ENCODE results near the gene BTG2.
"Not testable (repeated sequence)": the region's sequence is repeated elsewhere in the genome, so short reads cannot be mapped to it uniquely, and the experiment has no call there.

Gene BTG2

DNA sequence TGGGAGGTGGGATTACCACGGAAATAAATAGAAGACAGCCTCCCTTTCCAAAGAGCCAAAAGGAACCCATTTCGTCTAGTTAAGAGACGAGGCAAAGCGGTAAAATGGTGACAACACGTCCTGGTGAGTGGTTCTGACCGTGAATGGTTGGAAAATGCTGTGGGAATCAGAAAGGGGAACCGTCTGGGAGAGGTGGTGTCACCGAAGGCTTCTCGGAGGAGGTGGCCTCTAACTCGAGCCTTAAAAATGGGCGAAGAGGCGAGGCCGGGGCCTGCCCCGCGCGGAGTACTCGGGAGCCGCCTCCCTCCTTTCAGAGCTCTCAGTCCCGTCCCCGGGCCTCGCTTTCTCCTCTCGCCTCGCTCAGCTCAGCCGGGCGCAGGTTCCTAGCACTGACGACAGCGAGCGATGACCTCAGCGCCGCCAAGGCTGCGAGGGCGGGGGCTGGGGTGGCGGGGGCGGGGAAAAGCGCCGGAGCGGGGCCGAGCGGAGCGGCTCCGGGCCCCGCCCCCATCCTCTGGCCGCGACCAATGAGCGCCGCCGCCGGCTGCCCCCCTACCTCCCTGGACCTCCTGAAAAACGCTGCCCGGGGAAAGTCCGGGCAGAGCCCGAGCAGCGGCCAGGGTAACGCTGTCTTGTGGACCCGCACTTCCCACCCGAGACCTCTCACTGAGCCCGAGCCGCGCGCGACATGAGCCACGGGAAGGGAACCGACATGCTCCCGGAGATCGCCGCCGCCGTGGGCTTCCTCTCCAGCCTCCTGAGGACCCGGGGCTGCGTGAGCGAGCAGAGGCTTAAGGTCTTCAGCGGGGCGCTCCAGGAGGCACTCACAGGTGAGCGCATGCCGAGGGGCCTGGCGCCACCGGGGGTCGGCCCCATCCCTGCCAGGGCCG is at the start of gene BTG2:
Gene BTG2 (plus strand): TSS at position 601 of the 890 bp plus-strand sequence. CDS start 88 bp downstream, at position 689.
- peak; percentile 70 to 83 for DNase-seq

DNA sequence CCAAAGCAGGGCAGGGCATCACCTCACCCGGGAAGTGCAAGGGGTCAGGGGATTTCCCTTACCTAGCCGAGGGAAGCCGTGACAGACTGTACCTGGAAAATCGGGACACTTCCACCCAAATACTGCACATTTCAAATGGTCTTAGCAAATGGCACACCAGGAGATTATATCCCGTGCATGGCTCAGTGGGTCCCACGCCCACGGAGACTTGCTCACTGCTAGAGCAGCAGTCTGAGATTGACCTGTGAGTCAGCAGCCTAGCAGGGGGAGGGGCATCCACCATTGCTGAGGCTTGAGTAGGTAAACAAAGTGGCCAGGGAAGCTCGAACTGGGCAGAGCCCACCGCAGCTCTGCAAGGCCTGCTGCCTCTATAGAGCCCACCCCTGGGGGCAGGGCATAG is 48.7 kb upstream of the BTG2 start:
- DNase-seq: not testable (repeated sequence)

GRCh38 chr1:203263496-203263895 is 41.8 kb upstream of the BTG2 start:
- DNase-seq: no peak

- DNase-seq: no peak
Observed at GRCh38 chr1:203264052-203264501, 41.2 kb upstream of the BTG2 start.

DNA sequence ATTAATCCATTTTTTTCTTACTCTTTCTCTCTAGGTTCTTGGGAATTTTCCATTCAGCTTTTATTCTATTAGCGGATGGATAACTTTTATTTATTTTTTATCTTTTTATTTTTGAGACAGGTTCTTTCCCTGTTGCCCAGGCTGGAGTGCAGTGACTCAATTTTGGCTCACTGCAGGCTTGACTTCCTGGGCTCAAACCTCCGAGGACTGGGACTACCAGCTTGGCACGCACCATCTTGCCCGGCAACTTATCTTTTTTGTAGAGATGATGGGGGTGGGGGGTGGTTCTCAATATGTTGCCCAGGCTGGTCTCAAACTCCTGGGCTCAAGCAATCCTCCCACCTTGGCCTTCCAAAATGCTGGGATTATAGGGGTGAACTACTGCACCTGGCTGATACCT is 39.8 kb upstream of the BTG2 start:
- no peak for DNase-seq

DNA sequence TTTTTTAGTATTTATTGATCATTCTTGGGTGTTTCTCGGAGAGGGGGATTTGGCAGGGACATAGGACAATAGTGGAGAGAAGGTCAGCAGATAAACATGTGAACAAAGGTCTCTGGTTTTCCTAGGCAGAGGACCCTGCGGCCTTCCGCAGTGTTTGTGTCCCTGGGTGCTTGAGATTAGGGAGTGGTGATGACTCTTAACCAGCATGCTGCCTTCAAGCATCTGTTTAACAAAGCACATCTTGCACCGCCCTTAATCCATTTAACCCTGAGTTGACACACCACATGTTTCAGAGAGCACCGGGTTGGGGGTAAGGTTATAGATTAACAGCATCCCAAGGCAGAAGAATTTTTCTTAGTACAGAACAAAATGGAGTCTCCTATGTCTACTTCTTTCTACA is 39.2 kb upstream of the BTG2 start:
- not testable (repeated sequence) for DNase-seq

GRCh38 chr1:203267347-203267846 is 37.9 kb upstream of the BTG2 start:
- peak; percentile 59 to 85 for DNase-seq

DNA sequence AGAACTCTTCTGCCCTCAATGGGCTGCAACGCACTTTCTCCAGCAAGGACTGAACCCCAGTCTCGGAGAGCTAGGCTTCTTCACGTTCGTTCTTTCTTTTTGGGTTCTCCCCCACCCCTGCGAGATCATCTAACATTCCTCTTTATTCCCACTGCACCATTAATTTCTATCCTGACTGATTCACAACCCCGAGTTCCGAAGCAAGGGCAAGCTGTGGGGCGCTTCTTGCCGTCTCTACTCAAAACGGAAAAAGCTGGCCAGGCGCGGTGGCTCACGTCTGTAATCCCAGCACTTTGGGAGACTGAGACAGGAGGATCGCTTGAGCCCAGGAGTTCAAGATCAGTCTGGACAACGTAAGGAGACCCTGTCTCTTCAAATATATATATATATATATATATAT is 37.4 kb upstream of the BTG2 start:
- DNase-seq: no peak

DNA sequence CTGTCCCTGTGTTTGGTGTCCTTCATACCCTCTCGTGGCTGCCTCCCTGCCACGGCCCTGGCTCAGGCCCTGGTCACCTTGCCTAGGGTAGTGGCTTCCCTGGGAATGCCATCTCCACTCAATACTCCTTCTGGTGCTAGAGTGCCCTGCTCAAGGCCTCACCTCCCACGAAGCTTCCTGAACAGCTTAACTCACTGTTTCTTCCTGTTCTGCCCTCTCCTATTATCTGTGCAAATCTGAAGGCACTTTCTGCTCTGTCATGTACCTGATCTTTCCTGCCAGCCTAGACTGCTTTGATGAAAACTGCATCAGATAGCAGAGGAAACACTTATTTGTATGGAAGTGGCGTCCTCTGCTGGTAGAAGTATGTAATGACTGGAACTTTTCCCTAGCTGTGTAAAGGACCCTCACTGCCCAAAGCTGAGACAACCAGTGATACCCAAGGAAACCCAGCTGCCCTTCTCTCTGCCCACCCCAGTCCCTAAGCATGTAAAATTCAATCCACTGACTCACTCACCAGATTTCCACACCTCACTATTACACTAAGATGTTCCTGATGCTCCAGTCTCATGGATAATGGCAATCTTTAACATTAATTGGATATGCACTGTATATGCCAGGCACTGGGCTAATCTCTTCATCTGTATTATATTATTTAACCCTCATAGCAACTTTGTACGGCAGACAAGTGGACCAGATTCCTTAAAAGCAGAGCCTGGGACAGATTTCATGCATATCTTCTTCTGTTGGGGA is 36.2 kb upstream of the BTG2 start:
- DNase-seq: peak in 1 of 2 donors; percentile 71

DNA sequence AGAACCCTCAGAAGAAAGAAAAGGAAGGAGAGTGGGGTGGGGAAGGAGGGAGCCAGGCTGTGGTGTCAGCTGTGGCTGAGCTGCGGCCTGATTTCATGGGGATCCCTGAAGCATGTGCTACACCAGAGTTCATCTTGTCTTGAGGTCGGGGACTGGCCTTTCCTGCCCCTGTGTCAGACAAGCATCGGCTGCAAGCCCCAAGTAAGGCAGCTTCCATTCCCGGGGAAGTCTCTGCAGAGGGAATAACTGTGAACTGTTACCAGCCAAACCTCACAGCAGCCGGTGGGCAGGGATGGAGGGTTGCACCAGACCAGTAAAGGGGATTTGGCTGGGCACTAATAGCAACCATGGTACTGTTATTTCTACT is 35.7 kb upstream of the BTG2 start:
- DNase-seq: no peak

DNA sequence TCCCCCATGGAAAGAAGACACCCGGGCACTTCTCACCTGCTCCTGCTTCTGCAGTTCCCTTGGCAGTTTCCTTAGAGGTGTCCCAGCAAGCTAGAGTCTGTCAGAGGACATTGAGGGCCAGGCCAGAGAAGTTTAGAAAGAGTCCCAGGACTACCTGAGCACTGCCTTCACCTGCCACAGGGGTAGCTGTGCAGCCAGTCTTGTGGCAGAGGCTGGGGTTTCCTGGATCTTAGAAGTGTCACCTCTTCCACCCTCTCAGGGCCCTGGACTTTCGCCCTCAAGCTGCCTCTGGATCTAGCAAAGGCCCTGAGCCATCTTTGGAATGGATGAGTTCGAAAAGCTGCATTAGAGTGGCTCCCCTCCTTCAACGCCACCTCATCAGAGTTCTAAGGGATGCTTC is 34.9 kb upstream of the BTG2 start:
- no peak for DNase-seq

- DNase-seq: peak in 1 of 2 donors; percentile 86
Observed at GRCh38 chr1:203271018-203271743, 34.1 kb upstream of the BTG2 start.

DNA sequence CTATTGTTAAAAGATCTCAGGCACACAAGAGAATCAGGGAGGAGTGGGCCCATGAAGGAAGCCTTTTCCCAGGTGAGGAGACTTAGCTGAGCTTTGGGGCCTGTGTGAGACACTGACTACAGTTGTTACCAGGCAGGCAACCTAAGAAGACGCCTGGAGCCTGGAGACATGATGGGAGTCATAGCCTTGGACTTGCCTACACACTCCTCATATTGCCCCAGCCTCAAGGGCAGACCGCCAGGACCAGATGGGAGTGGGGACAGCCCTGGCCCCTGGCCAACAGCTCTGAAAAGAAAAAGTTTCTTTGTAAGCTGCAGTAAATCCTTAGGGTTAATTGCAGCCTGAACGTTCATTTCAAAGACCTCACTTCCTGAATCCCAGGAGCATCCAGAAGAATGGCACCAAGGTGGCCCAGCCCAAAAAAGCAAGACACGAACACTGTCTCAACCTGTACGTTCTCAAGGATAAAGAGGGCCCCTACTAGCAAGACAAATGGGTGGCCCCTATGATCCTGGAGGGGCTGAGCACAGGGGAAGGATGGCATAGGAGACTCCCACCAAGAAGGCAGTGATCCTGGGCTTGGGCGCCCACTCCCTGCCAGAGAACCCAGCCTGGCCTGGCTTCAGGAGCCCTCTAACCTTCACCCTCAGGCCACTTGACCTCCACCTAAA is 33.2 kb upstream of the BTG2 start:
- no peak for DNase-seq

DNA sequence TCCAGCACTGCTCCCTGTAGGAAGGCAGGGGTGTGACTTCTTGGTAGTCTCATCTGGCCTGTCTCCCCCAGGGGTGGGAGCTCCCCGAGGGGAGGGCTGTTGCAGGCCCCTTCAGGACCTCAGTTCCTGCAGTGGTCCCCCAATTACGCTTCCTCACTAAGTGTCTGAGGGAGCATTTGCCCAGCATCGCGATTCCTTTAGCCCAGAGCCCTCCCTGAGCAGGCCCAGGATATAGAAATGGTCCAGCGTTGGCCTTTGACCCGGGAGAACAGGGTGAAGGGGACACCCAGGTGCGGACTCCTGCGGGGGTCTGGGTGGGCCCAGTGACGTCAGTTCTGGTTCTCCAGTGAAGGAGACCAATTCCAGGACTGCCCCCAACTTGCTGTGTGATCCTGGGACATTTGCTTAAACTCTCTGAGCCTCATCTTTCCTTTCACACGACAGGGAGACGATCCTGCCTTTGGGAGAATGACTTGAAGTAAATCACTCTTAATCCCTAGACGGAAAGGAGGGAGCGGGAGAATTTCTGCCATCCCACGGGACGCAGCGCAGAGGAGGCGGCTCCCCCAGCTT is 32.6 kb upstream of the BTG2 start:
- DNase-seq: no peak

- DNase-seq: peak; percentile 73 to 75
Observed at GRCh38 chr1:203273206-203273868, 32.0 kb upstream of the BTG2 start.

DNA sequence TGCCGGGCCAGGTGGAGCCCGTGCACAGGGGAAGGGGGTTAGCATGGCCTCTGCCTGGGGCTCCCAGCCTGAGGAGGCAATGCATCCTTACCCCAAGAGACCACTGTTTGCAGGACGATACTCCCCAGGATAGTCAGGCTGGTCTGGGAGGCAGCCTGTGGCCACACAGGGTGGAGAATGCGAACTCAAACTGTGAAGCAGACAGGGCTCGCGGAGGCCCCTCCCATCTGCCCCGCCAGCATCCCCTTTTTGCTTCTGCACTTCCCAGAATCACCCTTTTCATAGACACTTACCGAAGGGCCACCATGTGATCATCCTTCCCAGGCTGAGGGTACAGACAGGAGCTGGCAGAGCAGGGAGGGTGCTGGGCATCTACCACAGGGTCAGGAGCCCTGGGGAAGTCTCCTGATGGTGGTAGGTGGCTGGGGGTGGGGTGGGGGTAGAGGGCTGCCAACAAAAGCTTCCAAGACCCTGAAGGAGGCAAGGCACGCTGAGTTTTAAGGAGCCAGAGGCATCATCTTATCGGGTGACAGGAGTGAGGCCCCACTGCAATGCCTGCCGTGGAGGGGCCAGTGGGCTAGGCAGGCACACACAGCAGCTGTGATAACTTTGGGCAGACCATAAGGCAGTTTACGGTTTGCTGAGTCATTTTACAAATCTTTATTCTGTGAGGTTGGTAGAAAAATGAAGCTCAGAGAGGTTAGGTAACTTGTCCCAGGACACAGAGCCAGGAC is 31.3 kb upstream of the BTG2 start:
- DNase-seq: peak; percentile 10 to 32

- DNase-seq: no peak
Observed at GRCh38 chr1:203274603-203275381, 30.5 kb upstream of the BTG2 start.

GRCh38 chr1:203275656-203276272 is 29.6 kb upstream of the BTG2 start:
- no peak for DNase-seq

GRCh38 chr1:203276408-203276807 is 28.9 kb upstream of the BTG2 start:
- no peak for DNase-seq
